K562 (cell line): Measurements from ENCODE around the gene VPREB3. TPM values are rescaled to one million over a fixed set of nuclear protein-coding genes. Genes with fewer than 3 reads are reported as not detected.

Experiments used
- ATF1 ChIP-seq, 2 experiments: fragments of 450-650 bp in 1 of 2; IDR thresholded peaks; 2 replicates each; pipeline ENCODE4 v1.6.1; 2016; ENCODE audit warnings: missing compliant biosample characterization in 1 of 2, missing genetic modification characterization in 1 of 2
- ATF7 ChIP-seq: fragments of 450-650 bp; IDR thresholded peaks from 2 replicates; pipeline ENCODE4 v1.7.1; 2014; ENCODE audit warnings: mild to moderate bottlenecking, moderate library complexity
- CBX8 ChIP-seq: fragments of 200-600 bp; sonication (generic); IDR thresholded peaks from 2 replicates; pipeline ENCODE4 v1.6.1; 2012; ENCODE audit warnings: borderline replicate concordance, mixed run types, low read depth, mild to moderate bottlenecking, moderate library complexity, mixed read lengths, low read length, control low read depth, inconsistent platforms; ENCODE audit not compliant: poor library complexity, severe bottlenecking; ENCODE audit errors: extremely low read depth
- ELF1 ChIP-seq: fragments of 200-800 bp; sonication (Bioruptor generic); IDR thresholded peaks from 2 replicates; pipeline ENCODE4 v1.6.1; 2016; ENCODE audit warnings: missing genetic modification characterization, missing compliant biosample characterization
- ERF ChIP-seq: fragments of 450-650 bp; formaldehyde crosslinking; IDR thresholded peaks from 2 replicates; pipeline ENCODE4 v1.4.0; 2020; ENCODE audit warnings: mild to moderate bottlenecking, mixed read lengths
- GABPB2 ChIP-seq: fragments of 250-450 bp; sonication (Bioruptor Pico); conservative IDR thresholded peaks from 2 replicates; pipeline ENCODE4 v1.5.1; 2021; ENCODE audit warnings: mild to moderate bottlenecking
- HMGN3 ChIP-seq: IDR thresholded peaks from 2 replicates; pipeline ENCODE4 v1.6.1; 2011; ENCODE audit warnings: borderline replicate concordance, low read depth, mild to moderate bottlenecking, mixed read lengths, low read length; ENCODE audit not compliant: insufficient read length; ENCODE audit errors: extremely low read depth
- NR4A1 ChIP-seq, 2 experiments: fragments of 250-450 bp in 1 of 2; fragments of 450-650 bp in 1 of 2; sonication (Bioruptor Pico) in 1 of 2; IDR thresholded peaks; 2 replicates each; pipeline versions ENCODE4 v1.4.0 to v1.6.1; 2016 to 2020; ENCODE audit warnings: mild to moderate bottlenecking in 2 of 2, missing compliant biosample characterization in 1 of 2, missing genetic modification characterization in 1 of 2, moderate library complexity in 1 of 2
- PHB2 ChIP-seq: fragments of 450-650 bp; IDR thresholded peaks from 2 replicates; pipeline ENCODE4 v1.6.1; 2017; ENCODE audit warnings: low read depth
- PML ChIP-seq: IDR thresholded peaks from 2 replicates; pipeline ENCODE4 v1.6.1; 2012; ENCODE audit warnings: low read length, inconsistent platforms
- RB1 ChIP-seq: fragments of 450-650 bp; IDR thresholded peaks from 2 replicates; pipeline ENCODE4 v1.6.1; 2017; ENCODE audit warnings: low read depth, mild to moderate bottlenecking
- SMARCA4 ChIP-seq: fragments of 450-650 bp; IDR thresholded peaks from 2 replicates; pipeline ENCODE4 v1.6.1; 2016
- TBL1XR1 ChIP-seq, 2 experiments: IDR thresholded peaks; 2 replicates each; pipeline ENCODE4 v1.6.1; 2012; ENCODE audit warnings: improper control_type of control experiment in 2 of 2, low read length in 2 of 2, mild to moderate bottlenecking in 1 of 2
- ZNF232 ChIP-seq: sonication (generic); formaldehyde crosslinking; IDR thresholded peaks from 2 replicates; pipeline ENCODE4 v1.8.0; 2022; ENCODE audit warnings: mild to moderate bottlenecking, missing genetic modification reagents
- ZNF589 ChIP-seq: fragments of 200-800 bp; sonication (Bioruptor generic); IDR thresholded peaks from 2 replicates; pipeline ENCODE4 v1.6.1; 2016; ENCODE audit warnings: low read depth, missing genetic modification characterization, missing compliant biosample characterization
- polyA plus RNA-seq, 8 experiments: library from polyadenylated mRNA; depleted of rRNA in 4 of 8; stranded (reverse) in 5 of 8; unstranded in 3 of 8; fragments of >200 nt; fragmentation: Nextera tagmentation in 2 of 8; fragmentation: Illumina TruSeq in 1 of 8; extraction: Ambion mirVana in 2 of 8; extraction: Trizol in 1 of 8; gene quantifications; 2 replicates each; pipeline versions ENCODE4 v1.2.1 to v1.2.3, GENCODE V29; 2011 to 2014; ENCODE audit warnings: inconsistent platforms in 1 of 8, missing spikeins in 1 of 8
- total RNA-seq, 7 experiments: library from RNA; depleted of rRNA in 6 of 7; stranded (reverse); fragments of >200 nt in 6 of 7; fragmentation: Illumina TruSeq in 2 of 7; extraction: Trizol in 2 of 7; gene quantifications; 2 replicates each; pipeline versions ENCODE4 v1.2.1 to v1.2.3, GENCODE V29; 2011 to 2021; ENCODE audit warnings: low replicate concordance in 1 of 7
- TF ChIP-seq, protein P1 (sequence below): fragments of 450-650 bp; formaldehyde crosslinking; IDR thresholded peaks from 2 replicates; pipeline ENCODE4 v1.4.0; 2022; ENCODE audit warnings: missing genetic modification characterization
- TF ChIP-seq, protein P2 (sequence below): fragments of 250-450 bp; sonication (Bioruptor Pico); IDR thresholded peaks from 2 replicates; pipeline ENCODE4 v1.5.0; 2021
- TF ChIP-seq, protein P3 (sequence below): fragments of 450-650 bp; formaldehyde crosslinking; IDR thresholded peaks from 2 replicates; pipeline ENCODE4 v1.4.0; 2020; ENCODE audit warnings: mild to moderate bottlenecking, moderate library complexity
- TF ChIP-seq, protein P4 (sequence below), 3 experiments: fragments of 200-800 bp in 1 of 3; fragments of 250-450 bp in 1 of 3; fragments of 450-650 bp in 1 of 3; sonication (Bioruptor Pico) in 1 of 3; sonication (Bioruptor generic) in 1 of 3; formaldehyde crosslinking in 1 of 3; IDR thresholded peaks; 2 replicates each; pipeline versions ENCODE4 v1.6.1 to v1.8.0; 2016 to 2022; ENCODE audit warnings: mild to moderate bottlenecking in 2 of 3, missing genetic modification characterization in 2 of 3, missing compliant biosample characterization in 1 of 3, moderate library complexity in 1 of 3

The VPREB3 gene
- total and polyA plus RNA-seq, 9 of the 15 experiments (the other 6 are each of a cell fraction or from before 2014, with no cell fraction given), result 0.14 to 0.71 (median 0.20) TPM; not detected in 6

DNA sequence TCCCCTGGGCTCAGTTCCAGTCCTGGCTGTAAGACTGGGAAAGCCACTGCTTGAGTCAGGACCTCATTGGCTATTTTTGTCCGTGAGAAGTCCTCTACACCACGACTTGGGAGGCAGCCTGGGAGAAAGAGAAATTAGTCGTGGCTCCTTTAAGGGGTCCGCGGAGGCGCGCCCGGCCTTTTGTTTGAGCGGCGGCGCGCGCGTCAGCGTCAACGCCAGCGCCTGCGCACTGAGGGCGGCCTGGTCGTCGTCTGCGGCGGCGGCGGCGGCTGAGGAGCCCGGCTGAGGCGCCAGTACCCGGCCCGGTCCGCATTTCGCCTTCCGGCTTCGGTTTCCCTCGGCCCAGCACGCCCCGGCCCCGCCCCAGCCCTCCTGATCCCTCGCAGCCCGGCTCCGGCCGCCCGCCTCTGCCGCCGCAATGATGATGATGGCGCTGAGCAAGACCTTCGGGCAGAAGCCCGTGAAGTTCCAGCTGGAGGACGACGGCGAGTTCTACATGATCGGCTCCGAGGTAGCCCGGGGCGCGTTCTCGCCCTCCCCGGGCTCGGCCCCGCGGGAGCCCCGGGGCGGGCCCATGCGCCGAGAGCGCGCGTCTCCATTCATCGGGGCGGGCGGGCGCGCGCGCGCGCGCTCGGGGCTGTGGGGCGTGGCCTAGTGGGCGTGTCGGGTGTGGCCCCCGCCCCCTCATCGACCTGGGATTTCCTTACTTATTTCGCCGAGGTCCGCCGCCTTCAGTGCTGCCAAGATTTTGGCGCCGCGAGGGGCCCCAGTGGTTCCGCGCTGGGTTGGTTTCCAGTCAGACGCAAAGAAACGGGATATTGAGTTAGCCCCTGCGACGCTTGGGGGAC, 32.8 kb upstream of the VPREB3 start, which contains the start of gene SMARCB1 (continued):
- TF ChIP-seq ELF1 (no peak), HMGN3 (peak; percentile 49), RB1 (no peak; the same call in 1 of the 2 replicates), ERF (CRISPR knock-in tag) (peak; percentile 43; the same call in 1 of the 2 replicates), NR4A1 (CRISPR knock-in tag; IDR thresholded peaks at IDR 0.05) (no peak), NR4A1 (tag; IDR thresholded peaks at IDR 0.05) (peak; percentile 50; the same call in 1 of the 2 replicates), ZNF232 (CRISPR knock-in tag) (no peak), PML (0 out of 2 replicates have a peak, but pooled peaks have one; percentile 37), ATF7 (peak; percentile 95), ZNF589 (CRISPR knock-in tag) (peak; percentile 91), CBX8 (no peak), TBL1XR1 (IDR thresholded peaks at IDR 0.05; ENCODE audit: low read length in 2 of 2) (no peak), GABPB2 (no peak), ATF1 (CRISPR knock-in tag; IDR thresholded peaks at IDR 0.05) (no peak), ATF1 (tag; IDR thresholded peaks at IDR 0.05) (peak; percentile 53; the same call in 1 of the 2 replicates), PHB2 (no peak), SMARCA4 (peak; percentile 71; the same call in 1 of the 2 replicates)
- TF ChIP-seq, protein P1, sequence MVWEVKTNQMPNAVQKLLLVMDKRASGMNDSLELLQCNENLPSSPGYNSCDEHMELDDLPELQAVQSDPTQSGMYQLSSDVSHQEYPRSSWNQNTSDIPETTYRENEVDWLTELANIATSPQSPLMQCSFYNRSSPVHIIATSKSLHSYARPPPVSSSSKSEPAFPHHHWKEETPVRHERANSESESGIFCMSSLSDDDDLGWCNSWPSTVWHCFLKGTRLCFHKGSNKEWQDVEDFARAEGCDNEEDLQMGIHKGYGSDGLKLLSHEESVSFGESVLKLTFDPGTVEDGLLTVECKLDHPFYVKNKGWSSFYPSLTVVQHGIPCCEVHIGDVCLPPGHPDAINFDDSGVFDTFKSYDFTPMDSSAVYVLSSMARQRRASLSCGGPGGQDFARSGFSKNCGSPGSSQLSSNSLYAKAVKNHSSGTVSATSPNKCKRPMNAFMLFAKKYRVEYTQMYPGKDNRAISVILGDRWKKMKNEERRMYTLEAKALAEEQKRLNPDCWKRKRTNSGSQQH, result no peak
- TF ChIP-seq, protein P2, sequence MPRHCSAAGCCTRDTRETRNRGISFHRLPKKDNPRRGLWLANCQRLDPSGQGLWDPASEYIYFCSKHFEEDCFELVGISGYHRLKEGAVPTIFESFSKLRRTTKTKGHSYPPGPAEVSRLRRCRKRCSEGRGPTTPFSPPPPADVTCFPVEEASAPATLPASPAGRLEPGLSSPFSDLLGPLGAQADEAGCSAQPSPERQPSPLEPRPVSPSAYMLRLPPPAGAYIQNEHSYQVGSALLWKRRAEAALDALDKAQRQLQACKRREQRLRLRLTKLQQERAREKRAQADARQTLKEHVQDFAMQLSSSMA, result no peak
- TF ChIP-seq, protein P3, sequence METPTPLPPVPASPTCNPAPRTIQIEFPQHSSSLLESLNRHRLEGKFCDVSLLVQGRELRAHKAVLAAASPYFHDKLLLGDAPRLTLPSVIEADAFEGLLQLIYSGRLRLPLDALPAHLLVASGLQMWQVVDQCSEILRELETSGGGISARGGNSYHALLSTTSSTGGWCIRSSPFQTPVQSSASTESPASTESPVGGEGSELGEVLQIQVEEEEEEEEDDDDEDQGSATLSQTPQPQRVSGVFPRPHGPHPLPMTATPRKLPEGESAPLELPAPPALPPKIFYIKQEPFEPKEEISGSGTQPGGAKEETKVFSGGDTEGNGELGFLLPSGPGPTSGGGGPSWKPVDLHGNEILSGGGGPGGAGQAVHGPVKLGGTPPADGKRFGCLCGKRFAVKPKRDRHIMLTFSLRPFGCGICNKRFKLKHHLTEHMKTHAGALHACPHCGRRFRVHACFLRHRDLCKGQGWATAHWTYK (CRISPR knock-in tag), result peak; percentile 29; the same call in 1 of the 2 replicates
- TF ChIP-seq, protein P4, sequence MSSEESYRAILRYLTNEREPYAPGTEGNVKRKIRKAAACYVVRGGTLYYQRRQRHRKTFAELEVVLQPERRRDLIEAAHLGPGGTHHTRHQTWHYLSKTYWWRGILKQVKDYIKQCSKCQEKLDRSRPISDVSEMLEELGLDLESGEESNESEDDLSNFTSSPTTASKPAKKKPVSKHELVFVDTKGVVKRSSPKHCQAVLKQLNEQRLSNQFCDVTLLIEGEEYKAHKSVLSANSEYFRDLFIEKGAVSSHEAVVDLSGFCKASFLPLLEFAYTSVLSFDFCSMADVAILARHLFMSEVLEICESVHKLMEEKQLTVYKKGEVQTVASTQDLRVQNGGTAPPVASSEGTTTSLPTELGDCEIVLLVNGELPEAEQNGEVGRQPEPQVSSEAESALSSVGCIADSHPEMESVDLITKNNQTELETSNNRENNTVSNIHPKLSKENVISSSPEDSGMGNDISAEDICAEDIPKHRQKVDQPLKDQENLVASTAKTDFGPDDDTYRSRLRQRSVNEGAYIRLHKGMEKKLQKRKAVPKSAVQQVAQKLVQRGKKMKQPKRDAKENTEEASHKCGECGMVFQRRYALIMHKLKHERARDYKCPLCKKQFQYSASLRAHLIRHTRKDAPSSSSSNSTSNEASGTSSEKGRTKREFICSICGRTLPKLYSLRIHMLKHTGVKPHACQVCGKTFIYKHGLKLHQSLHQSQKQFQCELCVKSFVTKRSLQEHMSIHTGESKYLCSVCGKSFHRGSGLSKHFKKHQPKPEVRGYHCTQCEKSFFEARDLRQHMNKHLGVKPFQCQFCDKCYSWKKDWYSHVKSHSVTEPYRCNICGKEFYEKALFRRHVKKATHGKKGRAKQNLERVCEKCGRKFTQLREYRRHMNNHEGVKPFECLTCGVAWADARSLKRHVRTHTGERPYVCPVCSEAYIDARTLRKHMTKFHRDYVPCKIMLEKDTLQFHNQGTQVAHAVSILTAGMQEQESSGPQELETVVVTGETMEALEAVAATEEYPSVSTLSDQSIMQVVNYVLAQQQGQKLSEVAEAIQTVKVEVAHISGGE (CRISPR knock-in tag; IDR thresholded peaks at IDR 0.05), result peak in 1 of 3 experiments; percentile 73; a peak in 2 of 6 replicates
